K562 (cell line): Measurements from ENCODE around the gene TGFBR3L. TPM values are rescaled to one million over a fixed set of nuclear protein-coding genes. Genes with fewer than 3 reads are reported as not detected.

Experiments used
- AFF1 ChIP-seq, 2 experiments: fragments of 450-650 bp; IDR thresholded peaks; 2 replicates each; pipeline ENCODE4 v1.6.1; 2018; ENCODE audit warnings: mild to moderate bottlenecking in 2 of 2, low read depth in 1 of 2; ENCODE audit not compliant: partially characterized antibody in 2 of 2
- ARID4B ChIP-seq: sonication (generic); formaldehyde crosslinking; IDR thresholded peaks from 2 replicates; pipeline ENCODE4 v1.8.0; 2022; ENCODE audit warnings: mild to moderate bottlenecking, missing genetic modification reagents
- BCOR ChIP-seq: fragments of 450-650 bp; IDR thresholded peaks from 2 replicates; pipeline ENCODE4 v1.6.1; 2016
- CHD2 ChIP-seq: IDR thresholded peaks from 2 replicates; pipeline ENCODE4 v1.6.1; 2011; ENCODE audit warnings: low read depth, low read length
- DDX20 ChIP-seq: fragments of 450-650 bp; IDR thresholded peaks from 2 replicates; pipeline ENCODE4 v1.6.1; 2016; ENCODE audit warnings: missing genetic modification characterization, low read depth, mild to moderate bottlenecking, missing compliant biosample characterization, moderate library complexity
- E2F6 ChIP-seq, 2 experiments: IDR thresholded peaks; 2 replicates each; pipeline ENCODE4 v1.6.1; 2011; ENCODE audit warnings: borderline replicate concordance in 1 of 2, control low read depth in 1 of 2, low read depth in 1 of 2, low read length in 1 of 2, mild to moderate bottlenecking in 1 of 2, mixed read lengths in 1 of 2, moderate library complexity in 1 of 2; ENCODE audit not compliant: insufficient read depth in 1 of 2, insufficient read length in 1 of 2, poor library complexity in 1 of 2, severe bottlenecking in 1 of 2; ENCODE audit errors: extremely low read depth in 1 of 2
- E4F1 ChIP-seq: fragments of 250-450 bp; sonication (Bioruptor Pico); IDR thresholded peaks from 2 replicates; pipeline ENCODE4 v1.5.0; 2021; ENCODE audit warnings: mild to moderate bottlenecking, borderline replicate concordance
- MTA3 ChIP-seq: fragments of 450-650 bp; formaldehyde crosslinking; IDR thresholded peaks from 2 replicates; pipeline ENCODE4 v1.6.1; 2017; ENCODE audit warnings: mild to moderate bottlenecking, borderline replicate concordance
- NCOA1 ChIP-seq: fragments of 450-650 bp; IDR thresholded peaks from 2 replicates; pipeline ENCODE4 v1.6.1; 2016; ENCODE audit warnings: low read depth
- NELFE ChIP-seq: IDR thresholded peaks from 2 replicates; pipeline ENCODE4 v1.6.1; 2011; ENCODE audit warnings: mild to moderate bottlenecking; ENCODE audit not compliant: insufficient read depth, insufficient read length
- NEUROD1 ChIP-seq: fragments of 150-350 bp; IDR thresholded peaks from 2 replicates; pipeline ENCODE4 v1.6.1; 2014; ENCODE audit warnings: borderline replicate concordance, low read length, low read depth; ENCODE audit not compliant: partially characterized antibody
- NFE2L1 ChIP-seq: fragments of 450-650 bp; IDR thresholded peaks from 2 replicates; pipeline ENCODE4 v1.6.1; 2016; ENCODE audit warnings: missing genetic modification characterization, low read depth, mild to moderate bottlenecking, missing compliant biosample characterization, moderate library complexity, borderline replicate concordance
- RFX5 ChIP-seq: IDR thresholded peaks from 2 replicates; pipeline ENCODE4 v1.6.1; 2011; ENCODE audit warnings: low read depth, mild to moderate bottlenecking, improper control_type of control experiment, low read length
- SLC30A9 ChIP-seq: fragments of 250-450 bp; sonication (Bioruptor Pico); IDR thresholded peaks from 2 replicates; pipeline ENCODE4 v1.8.0; 2022; ENCODE audit warnings: mild to moderate bottlenecking, moderate library complexity
- SMAD3 ChIP-seq: fragments of 450-650 bp; formaldehyde crosslinking; conservative IDR thresholded peaks from 2 replicates; pipeline ENCODE4 v1.4.0; 2020; ENCODE audit warnings: mild to moderate bottlenecking
- STAT5B ChIP-seq: fragments of 250-450 bp; sonication (Bioruptor Pico); IDR thresholded peaks from 2 replicates; pipeline ENCODE4 v1.8.0; 2021; ENCODE audit warnings: mild to moderate bottlenecking, inconsistent platforms
- ZNF224 ChIP-seq: sonication (generic); formaldehyde crosslinking; IDR thresholded peaks from 2 replicates; pipeline ENCODE4 v1.8.0; 2022; ENCODE audit warnings: mild to moderate bottlenecking, missing genetic modification reagents
- polyA plus RNA-seq, 8 experiments: library from polyadenylated mRNA; depleted of rRNA in 4 of 8; stranded (reverse) in 5 of 8; unstranded in 3 of 8; fragments of >200 nt; fragmentation: Nextera tagmentation in 2 of 8; fragmentation: Illumina TruSeq in 1 of 8; extraction: Ambion mirVana in 2 of 8; extraction: Trizol in 1 of 8; gene quantifications; 2 replicates each; pipeline versions ENCODE4 v1.2.1 to v1.2.3, GENCODE V29; 2011 to 2014; ENCODE audit warnings: inconsistent platforms in 1 of 8, missing spikeins in 1 of 8
- total RNA-seq, 7 experiments: library from RNA; depleted of rRNA in 6 of 7; stranded (reverse); fragments of >200 nt in 6 of 7; fragmentation: Illumina TruSeq in 2 of 7; extraction: Trizol in 2 of 7; gene quantifications; 2 replicates each; pipeline versions ENCODE4 v1.2.1 to v1.2.3, GENCODE V29; 2011 to 2021; ENCODE audit warnings: low replicate concordance in 1 of 7

TGFBR3L gene
- total and polyA plus RNA-seq, 9 of the 15 experiments (the other 6 are each of a cell fraction or from before 2014, with no cell fraction given) = not detected

- TF ChIP-seq BCOR (peak; percentile 25; the same call in 1 of the 2 replicates), SMAD3 (CRISPR knock-in tag) (no peak), CHD2 (no peak), AFF1 (IDR thresholded peaks at IDR 0.05; ENCODE audit: low read depth in 1 of 2, partially characterized antibody in 2 of 2) (no peak), NFE2L1 (tag) (no peak), DDX20 (tag) (no peak), STAT5B (CRISPR knock-in tag) (no peak), MTA3 (no peak), ARID4B (CRISPR knock-in tag) (no peak), NCOA1 (no peak), E2F6 (IDR thresholded peaks at IDR 0.05; ENCODE audit: borderline replicate concordance in 1 of 2, extremely low read depth in 1 of 2, insufficient read depth in 1 of 2, insufficient read length in 1 of 2, low read depth in 1 of 2, low read length in 1 of 2, poor library complexity in 1 of 2, severe bottlenecking in 1 of 2) (peak in 1 of 2 experiments; percentile 74), RFX5 (no peak), NEUROD1 (no peak), NELFE (no peak), E4F1 (CRISPR knock-in tag) (no peak), ZNF224 (CRISPR knock-in tag) (no peak), SLC30A9 (CRISPR knock-in tag) (no peak)
Observed at GRCh38 chr19:7868326-7868670, 46.3 kb upstream of the TGFBR3L start (continued).
